Sigmoid colon (tissue), 7 donors: ENCODE results near the gene DPYSL4. TPM values are rescaled to one million over a fixed set of nuclear protein-coding genes. Genes with fewer than 3 reads are reported as not detected.

ENCODE experiments used
- DNase-seq: peaks from one replicate; pipeline ENCODE4 v3.0.0-alpha.2; 2019
- H3K27ac ChIP-seq, 4 donors: fragments of 200-600 bp; sonication (generic); one replicate each; pipeline ENCODE4 v1.5.1; 2016 to 2019; ENCODE audit warnings: mild to moderate bottlenecking in 1 of 4
- H3K27me3 ChIP-seq, 3 donors: fragments of 200-600 bp; sonication (generic); one replicate each; pipeline ENCODE4 v1.5.1; 2019; ENCODE audit warnings: mild to moderate bottlenecking in 1 of 3
- H3K36me3 ChIP-seq, 4 donors: fragments of 200-600 bp; sonication (generic); one replicate each; pipeline ENCODE4 v1.5.1; 2016 to 2019
- H3K4me1 ChIP-seq, 4 donors: fragments of 200-600 bp; sonication (generic); one replicate each; pipeline ENCODE4 v1.5.1; 2017 to 2019
- H3K4me3 ChIP-seq, 4 donors: fragments of 200-600 bp; sonication (generic); one replicate each; pipeline ENCODE4 v1.5.1; 2017 to 2019; ENCODE audit warnings: mild to moderate bottlenecking in 2 of 4, moderate library complexity in 1 of 4
- H3K9me3 ChIP-seq, 4 donors: fragments of 200-600 bp in 3 of 4; sonication (generic) in 3 of 4; one replicate each; pipeline versions ENCODE4 v1.5.1 to v1.6.1; 2013 to 2019
- EP300 ChIP-seq, 4 donors: sonication (generic); formaldehyde crosslinking; IDR thresholded peaks; one replicate each; pipeline ENCODE4 v1.6.1; 2017; ENCODE audit warnings: antibody characterized with exemption in 4 of 4
- POLR2A ChIP-seq, 2 donors: fragments of 450-650 bp; IDR thresholded peaks; one replicate each; pipeline ENCODE4 v1.6.1; 2016; ENCODE audit warnings: antibody characterized with exemption in 2 of 2, mild to moderate bottlenecking in 2 of 2, moderate library complexity in 2 of 2
- POLR2AphosphoS5 ChIP-seq, 4 donors: sonication (generic); formaldehyde crosslinking; IDR thresholded peaks; one replicate each; pipeline ENCODE4 v1.6.1; 2017; ENCODE audit warnings: antibody characterized with exemption in 4 of 4
- WGBS, 2 donors: extraction: QIAGEN DNeasy Blood & Tissue Kit; methylation state at CpG; one replicate each; pipeline ENCODE4 v1.1.7; 2013; 5-methylcytosine and 5-hydroxymethylcytosine counted together
- intact Hi-C: fragments of 100-400 bp; cut with DNase I; formaldehyde crosslinking; loops from one replicate; pipeline ENCODE4 v1.15.1; 2023
- polyA plus RNA-seq, 3 donors: library from polyadenylated mRNA; stranded (reverse); fragments of 200-250 nt; gene quantifications; one replicate each; pipeline ENCODE4 v1.2.3, GENCODE V29; 2013
- total RNA-seq, 4 donors: library from RNA; depleted of rRNA; stranded (reverse); fragments of >200 nt; gene quantifications; one replicate each; pipeline ENCODE4 v1.1.0, GENCODE V29; 2016
- TF ChIP-seq, protein P1 (sequence below), 4 experiments: fragments of 450-650 bp in 3 of 4; fragments of 200-600 bp in 1 of 4; IDR thresholded peaks; one replicate each; pipeline ENCODE4 v1.5.1; 2016 to 2019; ENCODE audit warnings: antibody characterized with exemption in 4 of 4, mild to moderate bottlenecking in 3 of 4, moderate library complexity in 2 of 4
- donor health status: healthy with polysubstance abuse.
- donor health status: Bipolar disorder and iron deficiency.
- donor health status: healthy.

Gene DPYSL4
- total and polyA plus RNA-seq, 7 donors: under 0.01 to 1.9 (median 0.63) TPM; not detected in 1

DNA sequence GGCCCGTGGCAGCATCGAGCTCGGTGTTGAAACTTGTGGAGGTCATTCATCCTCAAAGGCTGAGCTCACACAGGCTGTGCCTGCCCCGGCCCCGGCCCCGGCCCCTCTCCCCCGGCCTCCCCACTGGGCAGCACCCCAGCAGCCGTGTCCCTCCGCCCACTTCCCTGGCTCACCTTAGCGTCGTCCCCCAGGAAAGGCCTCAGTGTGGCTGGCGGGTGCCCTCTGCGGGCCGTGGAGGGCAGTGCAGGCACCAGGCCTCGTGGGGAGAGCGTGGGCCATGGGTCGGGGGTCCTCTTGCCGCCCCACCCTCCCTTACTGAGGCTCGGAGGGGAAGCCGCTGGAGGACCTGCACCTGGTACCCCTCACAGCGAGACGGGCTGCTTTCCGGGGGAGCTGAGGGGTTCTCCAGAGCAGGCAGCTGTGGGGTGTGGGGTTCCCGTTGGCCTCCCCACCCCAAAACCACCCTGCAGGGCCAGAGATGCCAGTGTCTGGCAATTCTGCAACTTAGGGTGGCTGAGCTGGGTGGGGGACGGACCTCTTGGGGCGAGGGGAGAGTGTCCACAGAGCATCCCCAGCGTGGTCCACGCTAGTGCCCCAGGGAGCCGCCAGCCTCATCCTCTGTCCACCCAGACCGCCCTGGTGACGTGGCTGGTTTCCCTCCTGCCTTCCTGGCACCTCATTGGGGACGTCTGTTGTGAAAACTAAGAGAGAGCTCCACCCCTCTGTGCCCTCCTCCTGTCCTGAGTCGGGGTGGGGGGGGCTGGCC is 44.2 kb upstream of the DPYSL4 start:
- Histone ChIP-seq H3K4me1 (peaks cover 0 to 7% (median 3%) of the 10 kb centered on the region in 4 donors), H3K27me3 (no peaks in the 10 kb centered on the region), H3K9me3 (no peaks in the 10 kb centered on the region), H3K27ac (no peak overlapping the region), H3K4me3 (no peak overlapping the region), H3K36me3 (no peaks in the 10 kb centered on the region)
- TF ChIP-seq, protein P1, sequence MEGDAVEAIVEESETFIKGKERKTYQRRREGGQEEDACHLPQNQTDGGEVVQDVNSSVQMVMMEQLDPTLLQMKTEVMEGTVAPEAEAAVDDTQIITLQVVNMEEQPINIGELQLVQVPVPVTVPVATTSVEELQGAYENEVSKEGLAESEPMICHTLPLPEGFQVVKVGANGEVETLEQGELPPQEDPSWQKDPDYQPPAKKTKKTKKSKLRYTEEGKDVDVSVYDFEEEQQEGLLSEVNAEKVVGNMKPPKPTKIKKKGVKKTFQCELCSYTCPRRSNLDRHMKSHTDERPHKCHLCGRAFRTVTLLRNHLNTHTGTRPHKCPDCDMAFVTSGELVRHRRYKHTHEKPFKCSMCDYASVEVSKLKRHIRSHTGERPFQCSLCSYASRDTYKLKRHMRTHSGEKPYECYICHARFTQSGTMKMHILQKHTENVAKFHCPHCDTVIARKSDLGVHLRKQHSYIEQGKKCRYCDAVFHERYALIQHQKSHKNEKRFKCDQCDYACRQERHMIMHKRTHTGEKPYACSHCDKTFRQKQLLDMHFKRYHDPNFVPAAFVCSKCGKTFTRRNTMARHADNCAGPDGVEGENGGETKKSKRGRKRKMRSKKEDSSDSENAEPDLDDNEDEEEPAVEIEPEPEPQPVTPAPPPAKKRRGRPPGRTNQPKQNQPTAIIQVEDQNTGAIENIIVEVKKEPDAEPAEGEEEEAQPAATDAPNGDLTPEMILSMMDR (IDR thresholded peaks at IDR 0.05): peak; percentile 47 to 95 (median 68)
- no peak for TF ChIP-seq POLR2A (IDR thresholded peaks at IDR 0.05)
- intact Hi-C loops: loop anchor here (1.0 to 5.0 kb wide), 3 partner anchors 105 to 258 kb away; no protein-coding TSS in a partner anchor
- 27 to 28% methylated on average over 33 of the region's 33 CpGs for WGBS, 2 donors
- DNase-seq: no peak

DNA sequence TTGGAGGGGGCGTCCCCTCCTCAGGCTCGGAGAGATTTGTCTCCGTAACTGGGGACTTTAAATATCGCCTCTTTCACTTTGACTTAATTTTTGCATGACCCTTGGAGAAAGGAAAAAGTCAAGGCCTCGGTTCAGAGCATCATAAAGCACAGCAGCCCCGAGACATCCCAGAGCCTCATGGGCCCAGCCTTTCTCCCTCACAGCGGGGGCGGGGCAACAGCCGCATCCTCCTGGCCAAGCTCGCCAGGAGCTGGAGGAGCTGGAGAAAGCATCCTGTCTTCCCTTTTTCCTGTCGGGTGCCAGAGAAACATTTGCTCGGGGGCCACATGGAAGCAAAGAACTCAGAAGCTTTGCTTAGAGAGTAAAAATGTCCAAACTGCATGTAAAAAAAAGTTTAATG is 43.6 kb upstream of the DPYSL4 start:
- Histone ChIP-seq H3K36me3 (no peaks in the 10 kb centered on the region), H3K27ac (no peak overlapping the region), H3K4me3 (no peak overlapping the region), H3K27me3 (no peaks in the 10 kb centered on the region), H3K4me1 (peaks cover 0 to 7% (median 3%) of the 10 kb centered on the region in 4 donors), H3K9me3 (no peaks in the 10 kb centered on the region)
- WGBS, 2 donors: 20 to 45% methylated on average over 12 of the region's 12 CpGs
- intact Hi-C loops: loop anchor here (2.0 to 5.0 kb wide), 2 partner anchors 121 to 258 kb away; no protein-coding TSS in a partner anchor
- TF ChIP-seq, protein P1 (IDR thresholded peaks at IDR 0.05): no peak
- TF ChIP-seq POLR2A (IDR thresholded peaks at IDR 0.05) (no peak), POLR2AphosphoS5 (IDR thresholded peaks at IDR 0.05) (no peak), EP300 (IDR thresholded peaks at IDR 0.05) (no peak)
- DNase-seq: no peak

DNA sequence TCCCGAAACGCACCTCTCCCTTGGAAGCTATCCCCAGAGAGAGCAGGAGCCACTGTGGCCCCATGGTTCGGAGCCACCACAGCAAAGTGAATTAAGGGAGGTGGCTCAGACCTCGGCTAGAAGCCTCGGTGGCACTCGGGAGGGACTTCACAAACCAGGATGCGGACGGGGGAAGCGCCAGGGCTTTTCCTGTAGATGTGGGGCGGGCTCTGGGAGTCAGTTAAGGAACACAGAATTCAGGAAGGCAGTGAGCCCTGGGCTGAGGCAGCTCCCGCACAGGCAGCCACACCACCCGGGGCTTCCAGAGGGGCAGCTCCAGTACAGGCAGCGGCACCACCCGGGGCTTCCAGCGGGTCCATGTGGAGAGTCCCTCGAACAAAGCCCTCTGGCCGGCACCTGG is 42.7 kb upstream of the DPYSL4 start:
- TF ChIP-seq, protein P1 (IDR thresholded peaks at IDR 0.05): no peak
- TF ChIP-seq POLR2AphosphoS5 (IDR thresholded peaks at IDR 0.05) (no peak), POLR2A (IDR thresholded peaks at IDR 0.05) (no peak), EP300 (IDR thresholded peaks at IDR 0.05) (no peak)

DNA sequence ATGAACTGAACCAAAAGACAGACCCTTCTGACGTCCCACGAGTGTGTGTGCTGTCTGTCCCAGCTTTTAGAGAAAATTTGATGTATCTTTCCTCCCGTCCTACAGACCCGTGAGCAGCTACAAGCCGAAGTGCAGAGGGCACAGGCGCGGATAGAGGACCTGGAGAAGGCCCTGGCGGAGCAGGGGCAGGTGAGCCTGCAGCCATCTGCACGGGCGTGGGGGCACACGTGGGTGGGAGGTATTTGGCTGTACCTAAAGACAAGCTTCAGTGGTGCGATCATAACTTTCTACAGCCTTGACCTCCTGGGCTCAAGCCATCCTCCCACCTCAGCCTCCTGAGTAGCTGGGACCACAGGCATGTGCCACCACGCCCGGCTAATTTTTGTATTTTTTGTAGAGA is 41.7 kb upstream of the DPYSL4 start:
- intact Hi-C loops: no loop called here
- 76 to 88% methylated on average over 14 of the region's 14 CpGs for WGBS, 2 donors
- H3K27me3 ChIP-seq: no peaks in the 10 kb centered on the region
- H3K4me1 ChIP-seq: peaks cover 0 to 7% (median 3%) of the 10 kb centered on the region in 4 donors
- no peak overlapping the region for H3K27ac ChIP-seq
- H3K9me3 ChIP-seq: no peaks in the 10 kb centered on the region
- TF ChIP-seq POLR2AphosphoS5 (IDR thresholded peaks at IDR 0.05) (no peak), POLR2A (IDR thresholded peaks at IDR 0.05) (no peak), EP300 (IDR thresholded peaks at IDR 0.05) (no peak)
- TF ChIP-seq, protein P1 (IDR thresholded peaks at IDR 0.05): no peak
- DNase-seq: no peak
- no peaks in the 10 kb centered on the region for H3K36me3 ChIP-seq
- H3K4me3 ChIP-seq: no peak overlapping the region

More for the DNA sequence above, 42.7 kb upstream of the DPYSL4 start:
- Histone ChIP-seq H3K27ac (no peak overlapping the region), H3K4me3 (no peak overlapping the region), H3K4me1 (peaks cover 0 to 7% (median 3%) of the 10 kb centered on the region in 4 donors), H3K36me3 (no peaks in the 10 kb centered on the region), H3K9me3 (no peaks in the 10 kb centered on the region), H3K27me3 (no peaks in the 10 kb centered on the region)
- DNase-seq: no peak
- WGBS, 2 donors: 63 to 72% methylated on average over 17 of the region's 17 CpGs
- intact Hi-C loops: loop anchor here (5.0 kb wide), 1 partner anchor 122 kb away; no protein-coding TSS in a partner anchor
